Measurements from ENCODE around the gene PSME1.

The PSME1 gene

GRCh38 chr14:24135834-24136683 is at the start of gene PSME1:
PSME1 (plus strand) TSS chr14:24136194; CDS start chr14:24136263, 69 bp downstream.
- peak; percentile 93 for DNase-seq

- DNase-seq, result no peak
These were observed 49.0 kb upstream of the PSME1 start for GRCh38 chr14:24087004-24087403.

DNA sequence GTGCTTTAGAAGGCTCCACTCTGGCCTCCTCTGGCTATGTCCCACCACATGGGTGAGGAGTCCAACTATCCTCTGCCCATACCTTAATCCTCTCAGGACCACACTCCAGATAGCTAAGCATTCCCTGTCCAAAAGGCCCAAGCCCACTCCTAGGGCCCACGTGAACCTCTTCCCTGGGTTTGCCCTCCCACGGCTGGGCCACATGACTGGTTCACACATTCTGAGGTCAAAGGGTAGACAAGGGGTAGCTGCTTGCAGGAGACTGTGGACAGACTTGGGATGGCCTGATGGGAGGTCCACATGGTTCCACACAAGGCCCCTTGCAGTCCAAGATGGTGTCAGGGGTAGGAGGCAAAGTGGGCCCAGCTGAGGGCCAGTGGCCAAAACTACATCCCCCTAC is 47.9 kb upstream of the PSME1 start:
- no peak for DNase-seq

- no peak for DNase-seq
These were observed 46.1 kb upstream of the PSME1 start for GRCh38 chr14:24089890-24090289.

DNA sequence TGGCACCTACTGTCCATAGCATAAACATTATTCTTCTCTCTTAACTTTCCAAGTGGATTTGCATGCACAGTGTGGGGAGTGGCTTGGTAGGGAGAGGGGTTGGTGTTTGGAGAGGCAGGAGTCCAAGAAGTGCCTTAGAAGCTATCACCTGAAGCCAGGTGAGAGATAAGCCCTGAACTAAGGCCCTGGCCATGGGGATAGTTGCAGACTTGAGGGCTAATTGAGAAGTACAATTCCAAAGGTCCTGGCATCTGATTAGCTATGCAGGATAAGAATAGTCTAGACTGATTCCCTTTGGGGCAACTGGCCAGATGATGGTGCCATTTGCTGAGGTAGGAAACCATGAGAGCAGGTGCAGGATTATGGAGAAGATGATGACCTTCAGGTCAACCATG is 43.9 kb upstream of the PSME1 start:
- DNase-seq, result no peak

DNA sequence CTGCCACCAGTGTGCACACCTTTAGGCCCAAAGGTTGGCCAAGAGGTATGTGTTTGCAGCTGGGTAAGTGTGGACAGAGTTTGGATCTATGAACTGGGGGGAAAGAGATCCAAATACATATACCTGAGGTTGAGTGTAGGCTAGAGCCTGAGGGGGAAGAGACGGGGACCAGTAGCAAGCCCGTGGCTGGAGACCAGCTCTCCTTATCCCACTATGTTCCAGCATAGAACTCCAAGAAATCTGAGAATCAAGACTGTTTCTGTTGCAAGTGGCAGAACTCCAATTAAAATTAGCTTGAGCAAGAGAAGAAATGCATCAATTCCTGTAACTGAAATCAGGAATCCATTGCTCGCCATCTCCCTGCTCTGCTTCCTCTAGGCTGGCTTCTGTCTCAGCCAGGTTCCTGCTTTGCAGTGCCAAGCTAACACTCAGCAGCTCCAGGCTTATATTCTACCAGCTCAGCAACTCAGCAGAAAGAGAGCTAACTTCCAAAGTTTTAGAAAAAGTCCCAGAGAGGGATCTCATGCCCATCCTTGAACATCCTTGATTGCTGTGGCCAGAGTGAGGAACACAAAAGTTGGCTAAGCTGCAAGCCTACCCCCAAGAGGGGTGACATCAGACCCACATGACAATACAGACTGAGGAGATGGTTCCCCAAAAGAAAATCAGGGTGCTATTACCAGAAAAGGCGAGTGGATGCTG is 43.3 kb upstream of the PSME1 start:
- peak; percentile 76 for DNase-seq

- no peak for DNase-seq
These were observed 42.6 kb upstream of the PSME1 start for GRCh38 chr14:24093207-24093900.

- DNase-seq, result peak; percentile 91
These were observed 41.8 kb upstream of the PSME1 start, which contains the start of gene PCK2 for GRCh38 chr14:24093901-24094840. PCK2 (plus strand) TSS chr14:24094311; CDS start chr14:24094406, 95 bp downstream.

- DNase-seq, result no peak
These were observed 41.1 kb upstream of the PSME1 start for GRCh38 chr14:24094841-24095270.

GRCh38 chr14:24095271-24096068 is 40.5 kb upstream of the PSME1 start:
- peak; percentile 87 for DNase-seq

- no peak for DNase-seq
These were observed 39.3 kb upstream of the PSME1 start for GRCh38 chr14:24096545-24097181.

DNA sequence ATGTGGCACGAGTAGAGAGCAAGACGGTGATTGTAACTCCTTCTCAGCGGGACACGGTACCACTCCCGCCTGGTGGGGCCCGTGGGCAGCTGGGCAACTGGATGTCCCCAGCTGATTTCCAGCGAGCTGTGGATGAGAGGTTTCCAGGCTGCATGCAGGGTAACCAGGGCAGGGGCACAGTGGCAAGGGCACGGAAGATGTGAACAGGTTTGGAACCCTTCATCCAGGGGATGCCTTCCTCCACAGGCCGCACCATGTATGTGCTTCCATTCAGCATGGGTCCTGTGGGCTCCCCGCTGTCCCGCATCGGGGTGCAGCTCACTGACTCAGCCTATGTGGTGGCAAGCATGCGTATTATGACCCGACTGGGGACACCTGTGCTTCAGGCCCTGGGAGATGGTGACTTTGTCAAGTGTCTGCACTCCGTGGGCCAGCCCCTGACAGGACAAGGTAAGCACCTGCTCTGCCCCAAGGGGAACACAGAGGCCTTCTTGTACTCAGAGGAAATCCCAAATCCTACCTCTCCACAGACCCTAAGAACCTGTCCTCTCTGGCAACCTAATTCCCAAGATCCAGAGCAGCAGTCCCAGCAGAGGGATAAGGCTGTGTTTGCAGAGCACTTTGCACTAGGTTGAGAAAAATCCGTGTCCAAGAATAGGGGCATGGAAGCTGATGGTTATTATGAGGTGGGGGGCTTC is 37.6 kb upstream of the PSME1 start:
- DNase-seq, result no peak

- no peak for DNase-seq
These were observed 36.8 kb upstream of the PSME1 start for GRCh38 chr14:24098927-24099813.

GRCh38 chr14:24100197-24100981 is 35.6 kb upstream of the PSME1 start:
- peak; percentile 77 for DNase-seq

DNA sequence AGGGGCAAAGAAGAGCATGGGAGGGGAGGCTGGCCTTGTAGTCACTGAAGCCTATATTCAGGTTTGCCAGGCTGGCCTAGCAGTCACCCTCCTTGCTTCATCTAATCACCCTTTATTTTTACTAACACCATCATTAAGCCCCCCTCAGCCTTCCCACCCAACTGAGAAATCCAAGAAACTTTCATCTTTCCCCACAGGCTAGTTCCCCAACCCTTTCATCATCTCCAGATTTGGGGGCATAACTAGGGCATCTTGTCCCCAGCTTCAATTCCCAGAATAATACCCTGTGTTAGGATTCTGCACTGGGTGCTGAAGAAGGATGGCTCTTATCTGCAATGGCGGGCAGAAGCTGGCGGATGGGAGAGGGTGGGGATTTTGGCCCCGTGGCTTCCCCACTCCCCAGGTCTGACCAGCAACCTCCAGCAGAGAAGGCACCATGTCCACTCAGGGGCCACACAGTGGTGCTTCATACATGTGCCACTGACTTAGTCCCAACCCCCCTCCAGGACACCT is 35.0 kb upstream of the PSME1 start:
- no peak for DNase-seq

GRCh38 chr14:24102357-24103048 is 33.5 kb upstream of the PSME1 start:
- DNase-seq, result no peak

- no peak for DNase-seq
These were observed 32.5 kb upstream of the PSME1 start for GRCh38 chr14:24103451-24103850.
